ENCODE results near the gene KCTD10.

DNA sequence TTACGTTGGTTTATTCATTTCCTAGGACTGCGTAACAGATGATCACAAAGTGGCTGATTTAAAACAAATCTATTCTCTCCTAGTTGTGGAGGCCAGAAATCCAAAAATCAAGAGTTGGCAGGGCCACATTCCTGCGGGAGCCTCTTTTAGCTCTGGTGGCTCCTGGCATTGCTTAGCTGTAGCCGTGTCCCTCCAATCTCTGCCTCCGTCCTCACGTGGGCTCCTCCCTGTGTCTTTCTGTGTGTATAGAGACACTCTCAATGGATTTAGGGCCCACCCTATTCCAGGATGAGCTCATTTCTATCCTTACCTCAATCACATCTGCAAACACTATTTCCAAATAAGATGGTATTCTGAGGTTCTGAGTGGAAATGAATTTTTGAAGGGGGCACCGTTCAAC is 42.5 kb downstream of the KCTD10 start:
- TF ChIP-seq JUND (IDR thresholded peaks at IDR 0.05): no peak
- TF ChIP-seq, protein P1, sequence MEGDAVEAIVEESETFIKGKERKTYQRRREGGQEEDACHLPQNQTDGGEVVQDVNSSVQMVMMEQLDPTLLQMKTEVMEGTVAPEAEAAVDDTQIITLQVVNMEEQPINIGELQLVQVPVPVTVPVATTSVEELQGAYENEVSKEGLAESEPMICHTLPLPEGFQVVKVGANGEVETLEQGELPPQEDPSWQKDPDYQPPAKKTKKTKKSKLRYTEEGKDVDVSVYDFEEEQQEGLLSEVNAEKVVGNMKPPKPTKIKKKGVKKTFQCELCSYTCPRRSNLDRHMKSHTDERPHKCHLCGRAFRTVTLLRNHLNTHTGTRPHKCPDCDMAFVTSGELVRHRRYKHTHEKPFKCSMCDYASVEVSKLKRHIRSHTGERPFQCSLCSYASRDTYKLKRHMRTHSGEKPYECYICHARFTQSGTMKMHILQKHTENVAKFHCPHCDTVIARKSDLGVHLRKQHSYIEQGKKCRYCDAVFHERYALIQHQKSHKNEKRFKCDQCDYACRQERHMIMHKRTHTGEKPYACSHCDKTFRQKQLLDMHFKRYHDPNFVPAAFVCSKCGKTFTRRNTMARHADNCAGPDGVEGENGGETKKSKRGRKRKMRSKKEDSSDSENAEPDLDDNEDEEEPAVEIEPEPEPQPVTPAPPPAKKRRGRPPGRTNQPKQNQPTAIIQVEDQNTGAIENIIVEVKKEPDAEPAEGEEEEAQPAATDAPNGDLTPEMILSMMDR (IDR thresholded peaks at IDR 0.05; ENCODE audit: low read depth, low read length, missing input control): no peak
- no peak for TF ChIP-seq EGR1 (IDR thresholded peaks at IDR 0.05; ENCODE audit: low read depth in 2 of 2)
- TF ChIP-seq YY1 (IDR thresholded peaks at IDR 0.05): no peak
- no peak for TF ChIP-seq NR2F2 (IDR thresholded peaks at IDR 0.05)
- no peak for TF ChIP-seq TAF1 (conservative IDR thresholded peaks at IDR 0.05)
- no peak for TF ChIP-seq RAD21 (IDR thresholded peaks at IDR 0.05)
- TF ChIP-seq, protein P2, sequence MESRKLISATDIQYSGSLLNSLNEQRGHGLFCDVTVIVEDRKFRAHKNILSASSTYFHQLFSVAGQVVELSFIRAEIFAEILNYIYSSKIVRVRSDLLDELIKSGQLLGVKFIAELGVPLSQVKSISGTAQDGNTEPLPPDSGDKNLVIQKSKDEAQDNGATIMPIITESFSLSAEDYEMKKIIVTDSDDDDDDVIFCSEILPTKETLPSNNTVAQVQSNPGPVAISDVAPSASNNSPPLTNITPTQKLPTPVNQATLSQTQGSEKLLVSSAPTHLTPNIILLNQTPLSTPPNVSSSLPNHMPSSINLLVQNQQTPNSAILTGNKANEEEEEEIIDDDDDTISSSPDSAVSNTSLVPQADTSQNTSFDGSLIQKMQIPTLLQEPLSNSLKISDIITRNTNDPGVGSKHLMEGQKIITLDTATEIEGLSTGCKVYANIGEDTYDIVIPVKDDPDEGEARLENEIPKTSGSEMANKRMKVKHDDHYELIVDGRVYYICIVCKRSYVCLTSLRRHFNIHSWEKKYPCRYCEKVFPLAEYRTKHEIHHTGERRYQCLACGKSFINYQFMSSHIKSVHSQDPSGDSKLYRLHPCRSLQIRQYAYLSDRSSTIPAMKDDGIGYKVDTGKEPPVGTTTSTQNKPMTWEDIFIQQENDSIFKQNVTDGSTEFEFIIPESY (IDR thresholded peaks at IDR 0.05): no peak
